SK-N-MC (cell line): Measurements from ENCODE around the gene TTLL12.

Source experiments
- DNase-seq: peaks from one replicate; pipeline ENCODE4 v3.0.0-alpha.2; 2011; ENCODE audit warnings: low read depth, low spot score
- H3K27ac ChIP-seq: fragments of 200-600 bp; sonication (generic); 2 replicates; pipeline ENCODE4 v1.5.1; 2016; ENCODE audit warnings: mixed run types
- H3K36me3 ChIP-seq: fragments of 200-600 bp; sonication (generic); 2 replicates; pipeline ENCODE4 v1.6.1; 2017; ENCODE audit warnings: antibody characterized with exemption, low read length, mixed read lengths; ENCODE audit not compliant: insufficient read depth
- H3K4me3 ChIP-seq: fragments of 200-600 bp; sonication (generic); 2 replicates; pipeline ENCODE4 v1.5.1; 2016
- H3K9ac ChIP-seq: fragments of 200-600 bp; sonication (generic); 2 replicates; pipeline ENCODE4 v1.8.0; 2017; ENCODE audit warnings: mixed run types, mixed read lengths; ENCODE audit not compliant: insufficient read length
- H3K9me3 ChIP-seq: fragments of 200-600 bp; sonication (generic); 2 replicates; pipeline ENCODE4 v1.6.1; 2017; ENCODE audit warnings: low read depth, mild to moderate bottlenecking, antibody characterized with exemption, low read length, moderate library complexity, mixed read lengths
- EZH2 ChIP-seq: fragments of 200-600 bp; sonication (generic); IDR thresholded peaks from one replicate; pipeline ENCODE4 v1.6.1; 2017; ENCODE audit warnings: antibody characterized with exemption
- FOXP2 ChIP-seq: optimal IDR thresholded peaks from 2 replicates; pipeline ENCODE3; 2011; ENCODE audit warnings: mild to moderate bottlenecking, moderate library complexity; ENCODE audit not compliant: insufficient read depth; ENCODE audit errors: extremely low read length, control extremely low read depth
- POLR2AphosphoS5 ChIP-seq: IDR thresholded peaks from 2 replicates; pipeline ENCODE4 v1.6.1; 2012; ENCODE audit warnings: mild to moderate bottlenecking, low read depth, low read length, borderline replicate concordance

TTLL12 gene

GRCh38 chr22:43160497-43161126 lies 26.3 kb downstream of the TTLL12 start:
- H3K4me3 ChIP-seq: no peak overlapping the region
- no peaks in the 10 kb centered on the region; the same call in 1 of the 2 replicates for H3K36me3 ChIP-seq
- H3K9ac ChIP-seq: no peak overlapping the region
- no peak overlapping the region for H3K27ac ChIP-seq
- no peak for DNase-seq
- H3K9me3 ChIP-seq: no peaks in the 10 kb centered on the region
- TF ChIP-seq EZH2 (no peak), POLR2AphosphoS5 (no peak), FOXP2 (no peak)

GRCh38 chr22:43159484-43160178 lies 27.3 kb downstream of the TTLL12 start:
- DNase-seq: no peak
- Histone ChIP-seq H3K9ac (no peak overlapping the region), H3K9me3 (no peaks in the 10 kb centered on the region), H3K27ac (no peak overlapping the region), H3K36me3 (no peaks in the 10 kb centered on the region; the same call in 1 of the 2 replicates), H3K4me3 (no peak overlapping the region)
- TF ChIP-seq POLR2AphosphoS5 (no peak), FOXP2 (no peak), EZH2 (no peak)

- Histone ChIP-seq H3K9me3 (no peaks in the 10 kb centered on the region), H3K27ac (no peak overlapping the region), H3K4me3 (no peak overlapping the region), H3K36me3 (no peaks in the 10 kb centered on the region; the same call in 1 of the 2 replicates), H3K9ac (no peak overlapping the region)
- TF ChIP-seq EZH2: no peak
- no peak for TF ChIP-seq POLR2AphosphoS5
- TF ChIP-seq FOXP2: no peak
- no peak for DNase-seq
Measured at GRCh38 chr22:43158778-43159483, 28.0 kb downstream of the TTLL12 start.

GRCh38 chr22:43157874-43158546 lies 28.9 kb downstream of the TTLL12 start:
- Histone ChIP-seq H3K9me3 (no peaks in the 10 kb centered on the region), H3K36me3 (no peaks in the 10 kb centered on the region; the same call in 1 of the 2 replicates), H3K9ac (no peak overlapping the region), H3K27ac (no peak overlapping the region), H3K4me3 (no peak overlapping the region)
- DNase-seq: no peak
- TF ChIP-seq EZH2: no peak
- no peak for TF ChIP-seq POLR2AphosphoS5
- TF ChIP-seq FOXP2: no peak

- no peaks in the 10 kb centered on the region; the same call in 1 of the 2 replicates for H3K36me3 ChIP-seq
Measured at GRCh38 chr22:43156413-43156812, 30.5 kb downstream of the TTLL12 start.

GRCh38 chr22:43155789-43156188 lies 31.1 kb downstream of the TTLL12 start:
- Histone ChIP-seq H3K9me3 (no peaks in the 10 kb centered on the region), H3K9ac (no peak overlapping the region), H3K36me3 (no peaks in the 10 kb centered on the region; the same call in 1 of the 2 replicates), H3K4me3 (no peak overlapping the region), H3K27ac (no peak overlapping the region)
- DNase-seq: no peak
- no peak for TF ChIP-seq FOXP2
- TF ChIP-seq POLR2AphosphoS5: no peak
- no peak for TF ChIP-seq EZH2

More at GRCh38 chr22:43156413-43156812, 30.5 kb downstream of the TTLL12 start:
- no peak overlapping the region for H3K27ac ChIP-seq
- H3K9me3 ChIP-seq: no peaks in the 10 kb centered on the region
- no peak for TF ChIP-seq POLR2AphosphoS5
- no peak for TF ChIP-seq EZH2
- no peak for TF ChIP-seq FOXP2
- H3K9ac ChIP-seq: no peak overlapping the region
- no peak overlapping the region for H3K4me3 ChIP-seq
- DNase-seq: no peak

- no peaks in the 10 kb centered on the region; the same call in 1 of the 2 replicates for H3K36me3 ChIP-seq
- no peak overlapping the region for H3K27ac ChIP-seq
- no peak overlapping the region for H3K9ac ChIP-seq
- no peaks in the 10 kb centered on the region for H3K9me3 ChIP-seq
- DNase-seq: no peak
- no peak overlapping the region for H3K4me3 ChIP-seq
- TF ChIP-seq EZH2: no peak
- no peak for TF ChIP-seq POLR2AphosphoS5
- TF ChIP-seq FOXP2: no peak
Measured at GRCh38 chr22:43154887-43155536, 31.9 kb downstream of the TTLL12 start.

GRCh38 chr22:43153899-43154298 lies 33.0 kb downstream of the TTLL12 start:
- Histone ChIP-seq H3K27ac (no peak overlapping the region), H3K4me3 (no peak overlapping the region), H3K36me3 (no peaks in the 10 kb centered on the region; the same call in 1 of the 2 replicates), H3K9ac (no peak overlapping the region), H3K9me3 (no peaks in the 10 kb centered on the region)
- no peak for DNase-seq
- TF ChIP-seq FOXP2 (no peak), POLR2AphosphoS5 (no peak)
